GM12891 (cell line): ENCODE measurements around the gene AKT1.

Source experiments
- POLR2A ChIP-seq: IDR thresholded peaks from 2 replicates; pipeline ENCODE4 v1.6.1; 2011; ENCODE audit warnings: low read depth, low read length, control low read depth
- POLR2AphosphoS5 ChIP-seq: IDR thresholded peaks from 2 replicates; pipeline ENCODE4 v1.6.1; 2011; ENCODE audit warnings: low read depth, low read length, control low read depth
- POU2F2 ChIP-seq: IDR thresholded peaks from 2 replicates; pipeline ENCODE4 v1.6.1; 2011; ENCODE audit warnings: low read depth, mild to moderate bottlenecking, control low read depth, low read length, moderate library complexity
- SPI1 ChIP-seq: IDR thresholded peaks from 2 replicates; pipeline ENCODE4 v1.6.1; 2011; ENCODE audit warnings: low read depth, low read length, control low read depth
- TAF1 ChIP-seq: IDR thresholded peaks from 2 replicates; pipeline ENCODE4 v1.6.1; 2011; ENCODE audit warnings: low read depth, low read length, control low read depth

- TF ChIP-seq POLR2A, result no peak
- no peak for TF ChIP-seq POLR2AphosphoS5
- no peak for TF ChIP-seq TAF1
- no peak for TF ChIP-seq POU2F2
- no peak for TF ChIP-seq SPI1
Measured at GRCh38 chr14:104821971-104822608, 26.5 kb upstream of the AKT1 start.
